GM18867 (cell line): Measurements from ENCODE around the gene RNF39.

Experiments used
- ATAC-seq: cut with Tn5 transposase; IDR thresholded peaks from one replicate; pipeline ENCODE4 v1.9.1; 2021; ENCODE audit warnings: mild to moderate bottlenecking, moderate library complexity; ENCODE audit not compliant: unreplicated experiment

RNF39 gene

GRCh38 chr6:30020626-30021025 is 54.9 kb downstream of the RNF39 start:
- ATAC-seq = no peak
